HL-60/S4 (cell line): ENCODE measurements around the gene GPC5.

Experiments
- in situ Hi-C: fragments of 300-500 bp; cut with MboI; formaldehyde crosslinking; loops from 2 replicates; pipeline ENCODE4 v1.14.3; 2022; ENCODE audit warnings: low sequenced_read_pairs

The GPC5 gene

DNA sequence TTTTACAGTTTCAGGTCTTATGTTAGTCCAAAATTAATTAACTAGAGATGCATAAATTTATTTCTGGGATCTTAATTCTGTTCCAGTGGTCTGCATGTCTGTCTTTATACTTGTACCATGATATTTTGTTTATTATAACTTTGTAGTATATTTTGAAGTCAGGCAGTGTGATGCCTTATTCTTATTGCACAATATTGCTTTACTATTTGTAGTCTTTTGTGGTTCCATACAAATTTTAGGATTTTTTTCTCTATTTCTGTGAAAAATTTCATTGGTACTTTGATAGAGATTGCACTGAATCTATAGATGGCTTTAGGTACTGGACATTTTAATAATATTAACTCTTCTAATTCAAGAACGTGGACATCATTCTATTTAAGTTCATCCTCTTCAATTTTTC is 304.0 kb downstream of the GPC5 start:
- in situ Hi-C loops = no loop called here

DNA sequence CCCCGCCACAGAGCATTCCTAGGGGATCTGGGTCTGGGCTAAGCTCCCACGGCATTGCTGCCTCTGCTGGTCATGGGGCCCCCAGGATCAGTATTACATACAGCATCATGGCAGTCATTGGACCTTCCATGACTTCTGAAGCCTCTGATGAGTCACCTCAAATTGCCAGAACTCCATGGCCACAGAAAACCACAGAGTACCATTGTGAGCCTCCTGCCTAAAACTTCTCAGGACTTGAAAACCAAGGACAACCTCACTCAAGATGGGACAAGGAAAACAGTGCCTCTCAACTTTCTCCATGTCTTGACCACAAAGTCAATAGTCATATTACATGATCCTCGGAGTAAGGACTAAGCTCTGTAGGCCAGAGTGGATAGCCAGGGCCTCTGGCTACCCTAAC is 306.0 kb downstream of the GPC5 start:
- in situ Hi-C loops = no loop called here

DNA sequence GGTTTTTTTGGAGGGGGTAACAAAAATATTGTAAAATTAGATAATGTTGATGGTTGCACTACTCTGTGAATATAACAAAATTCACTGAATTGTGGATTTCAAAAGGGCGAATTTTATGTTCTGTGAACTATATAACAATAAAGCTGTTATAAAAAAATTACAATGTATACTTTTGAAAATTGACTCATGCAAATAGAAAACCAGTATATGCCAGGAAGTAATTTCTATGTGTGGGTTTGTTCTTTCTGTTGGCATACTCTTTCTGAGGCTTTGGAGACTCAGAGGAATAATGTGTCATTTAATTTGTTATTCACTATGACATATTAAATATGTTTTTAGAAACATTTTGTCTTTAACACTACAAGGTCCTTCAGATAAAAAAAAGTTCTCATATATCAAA is 310.1 kb downstream of the GPC5 start:
- in situ Hi-C loops = no loop called here

DNA sequence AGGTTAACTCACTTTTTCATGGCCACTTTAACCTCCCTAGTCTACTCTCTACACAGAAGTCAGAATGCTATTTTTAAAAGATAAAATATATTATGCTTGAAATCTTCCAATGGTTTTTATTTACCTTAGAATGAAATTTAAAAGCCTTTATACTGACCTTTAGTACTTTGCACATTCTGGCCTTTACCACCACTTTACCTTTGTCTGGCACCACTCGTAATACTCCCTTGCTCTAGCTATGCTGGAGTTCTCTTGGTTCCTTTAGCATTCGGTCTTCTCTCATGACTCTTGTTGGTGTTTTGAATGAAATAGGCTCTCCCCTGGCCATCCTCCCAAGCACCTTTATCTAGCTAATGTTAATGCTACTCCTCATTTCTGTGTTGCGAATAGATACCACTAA is 310.8 kb downstream of the GPC5 start:
- in situ Hi-C loops = no loop called here

DNA sequence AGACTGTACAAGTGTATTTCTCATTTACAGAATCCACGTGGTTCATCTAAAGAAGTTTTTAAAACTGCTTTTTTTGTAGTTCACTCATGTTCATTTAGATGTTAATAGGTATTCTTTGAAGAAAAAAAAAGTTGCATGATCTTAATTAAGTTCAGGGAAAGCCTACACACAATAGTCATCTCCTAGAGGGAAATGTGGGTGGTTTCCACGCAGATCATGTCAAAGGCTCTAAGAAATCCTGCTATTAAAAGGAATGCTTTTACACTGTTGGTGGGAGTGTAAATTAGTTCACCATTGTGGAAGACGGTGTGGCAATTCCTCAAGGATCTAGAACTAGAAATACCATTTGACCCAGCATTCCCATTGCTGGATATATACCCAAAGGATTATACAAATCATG is 312.3 kb downstream of the GPC5 start:
- in situ Hi-C loops = no loop called here

DNA sequence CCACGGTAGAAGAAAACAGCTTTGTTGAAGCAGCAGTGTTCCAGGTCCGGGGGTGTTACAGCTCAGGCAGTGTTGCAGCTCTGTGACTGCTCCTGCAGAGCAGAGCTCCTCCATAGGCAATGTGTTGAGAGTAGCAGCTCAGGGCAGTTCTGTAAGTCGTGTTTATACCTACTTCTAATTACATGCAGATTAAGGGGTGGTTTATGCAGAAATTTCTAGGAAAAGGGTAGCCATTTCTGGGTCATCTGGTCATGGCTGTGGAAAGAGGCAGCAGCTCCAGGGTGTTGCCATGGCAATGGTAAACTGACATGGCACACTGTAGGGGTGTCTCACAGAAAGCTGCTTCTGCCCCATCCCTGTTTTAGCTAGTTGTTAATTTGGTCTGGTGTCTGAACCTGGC is 316.4 kb downstream of the GPC5 start:
- in situ Hi-C loops = no loop called here

DNA sequence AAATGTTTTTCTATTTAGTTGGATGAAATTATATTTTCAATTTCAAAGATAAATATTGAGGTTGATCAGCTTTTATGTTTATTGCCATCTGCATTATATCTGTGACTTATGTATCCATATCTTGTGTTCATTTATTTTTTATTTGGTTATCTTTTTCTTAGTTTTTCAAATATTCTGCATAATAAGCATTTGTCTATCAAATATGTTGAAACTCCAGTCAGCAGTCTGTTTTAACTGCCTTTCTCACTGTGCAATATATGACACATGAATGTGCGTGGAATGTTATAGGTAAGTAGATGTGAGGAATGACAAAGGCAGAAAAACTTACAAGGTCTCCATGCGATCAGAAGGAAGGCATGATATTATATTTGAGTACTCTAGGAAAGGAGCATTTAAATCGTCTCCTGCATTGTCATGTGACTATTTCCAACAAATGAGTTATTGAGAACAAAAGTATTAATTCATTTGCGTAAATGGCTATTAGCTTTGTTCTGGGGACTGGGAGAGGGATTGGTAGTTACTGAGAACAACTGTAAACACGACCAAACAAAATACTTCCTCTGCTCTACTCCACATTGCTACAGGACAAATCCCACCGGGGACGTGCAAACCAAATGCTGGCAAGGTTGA is 318.1 kb downstream of the GPC5 start:
- in situ Hi-C loops = no loop called here

DNA sequence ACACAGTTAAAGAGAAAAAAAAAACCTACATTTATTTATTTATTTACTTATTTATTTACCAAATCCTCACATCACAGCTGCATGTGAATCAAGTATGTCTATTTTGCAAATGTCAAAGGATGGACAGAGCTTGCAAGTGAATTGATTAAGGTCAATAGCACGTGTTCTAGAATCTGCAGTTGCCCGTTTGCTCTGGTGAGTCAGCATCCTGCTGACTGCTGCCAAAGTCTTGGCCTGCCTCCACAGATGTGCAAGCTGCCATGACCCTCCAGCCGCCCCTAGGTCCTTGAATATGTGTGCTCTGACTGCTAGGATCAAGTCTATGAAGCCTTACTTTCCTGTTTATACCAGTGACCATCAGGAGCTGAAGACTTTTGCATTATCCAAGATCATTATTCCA is 320.6 kb downstream of the GPC5 start:
- in situ Hi-C loops = no loop called here

DNA sequence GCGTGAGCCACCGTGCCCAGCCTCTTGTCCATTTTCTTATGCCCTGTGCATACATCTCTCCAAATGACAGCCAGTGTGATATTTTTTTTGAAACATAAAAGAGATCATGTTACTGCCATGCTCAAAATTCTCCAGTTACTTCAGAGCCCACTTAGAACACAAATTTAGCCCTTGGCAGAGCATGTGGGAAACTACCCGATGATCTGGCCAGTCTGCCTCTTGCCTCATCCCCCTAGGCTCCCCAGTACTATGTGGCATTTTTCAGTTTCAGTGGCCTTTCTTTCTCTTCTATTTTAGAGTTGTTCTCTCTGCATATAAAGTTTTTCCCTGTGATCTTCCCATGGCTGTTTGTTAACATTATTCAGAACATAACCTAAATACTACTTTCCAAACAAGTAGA is 323.0 kb downstream of the GPC5 start:
- in situ Hi-C loops = no loop called here

DNA sequence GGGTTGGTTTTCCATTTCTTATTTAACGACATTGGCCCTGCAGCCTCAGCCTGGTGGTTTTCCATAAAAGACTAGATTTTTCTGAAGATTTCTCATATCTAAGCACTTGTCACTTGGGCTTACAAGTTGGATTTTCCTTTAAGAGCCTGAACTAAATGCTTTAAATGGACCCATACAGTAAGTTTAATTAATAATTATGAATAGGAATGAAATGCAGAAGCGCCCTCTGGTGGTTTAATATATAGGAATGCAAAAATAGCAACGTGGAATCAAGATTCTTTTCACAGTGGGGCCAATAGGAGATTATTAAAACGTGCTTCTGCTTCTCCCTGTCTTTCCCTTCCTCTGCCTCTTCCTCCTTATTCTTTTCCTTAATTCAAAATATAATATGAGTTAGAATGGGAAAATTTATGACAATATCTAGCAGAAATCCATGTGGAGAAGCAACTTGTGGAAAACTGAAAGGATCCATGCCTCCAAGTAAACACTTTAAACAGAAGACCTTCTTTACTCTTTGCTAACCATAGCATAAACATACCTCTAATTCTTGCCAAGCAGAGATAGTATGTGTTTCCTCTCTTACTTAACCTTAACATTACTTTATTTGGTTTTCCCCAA is 324.0 kb downstream of the GPC5 start:
- in situ Hi-C loops = no loop called here

DNA sequence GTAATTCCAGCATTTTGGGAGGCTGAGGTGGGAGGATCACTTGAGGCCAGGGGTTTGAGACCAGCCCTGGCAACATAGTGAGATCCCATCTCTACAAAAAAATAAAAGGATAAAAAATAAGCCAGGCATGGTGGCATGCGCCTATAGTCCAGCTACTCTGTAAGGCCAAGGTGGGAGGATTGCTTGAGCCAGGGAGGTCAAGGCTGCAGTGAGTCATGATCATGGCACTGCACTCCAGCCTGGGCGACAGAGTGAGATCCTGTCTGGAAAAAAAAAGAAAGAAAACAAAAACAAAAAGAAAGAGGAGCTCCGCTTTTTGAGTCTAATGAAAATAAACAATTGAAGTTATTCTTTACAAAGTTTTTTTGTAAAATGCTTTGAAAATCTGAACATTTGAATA is 326.2 kb downstream of the GPC5 start:
- in situ Hi-C loops = no loop called here

DNA sequence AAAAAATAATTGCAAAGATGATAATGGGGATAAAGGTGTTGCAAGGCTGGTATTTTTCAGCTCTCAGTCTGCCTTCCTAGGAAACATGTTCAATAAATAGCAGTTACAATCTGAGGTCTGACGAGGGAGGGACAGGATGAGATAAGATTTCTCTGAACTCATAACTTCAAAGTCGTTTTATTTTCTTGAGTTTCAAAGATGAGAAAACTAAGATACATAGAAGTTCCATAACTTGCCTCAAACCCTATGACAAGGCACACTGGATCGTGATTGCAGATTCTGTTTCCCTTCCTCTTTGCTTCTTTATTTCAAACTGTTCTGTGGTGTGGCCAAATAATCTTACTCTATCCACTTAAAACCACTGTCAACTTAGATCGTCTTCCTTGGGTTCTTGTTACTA is 327.2 kb downstream of the GPC5 start:
- in situ Hi-C loops = no loop called here

DNA sequence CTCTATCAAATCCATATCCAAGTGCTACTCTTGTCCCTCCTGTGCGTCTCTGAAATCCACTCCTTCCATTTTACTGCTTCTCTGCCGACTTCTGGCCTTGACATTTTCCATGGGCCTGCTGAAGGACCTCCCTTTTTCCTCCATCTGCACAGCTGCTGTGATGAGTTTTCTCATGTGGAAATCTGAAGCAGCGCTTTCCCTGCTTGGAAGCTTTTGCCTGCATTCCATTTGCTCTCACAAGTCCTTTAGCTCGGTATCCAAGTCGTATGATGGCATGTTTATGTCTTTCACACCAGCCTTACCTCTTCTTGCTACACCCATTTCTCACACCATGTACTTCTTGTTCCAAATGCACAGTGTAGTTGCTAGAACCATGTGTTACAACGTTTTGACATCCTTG is 328.2 kb downstream of the GPC5 start:
- in situ Hi-C loops = no loop called here

DNA sequence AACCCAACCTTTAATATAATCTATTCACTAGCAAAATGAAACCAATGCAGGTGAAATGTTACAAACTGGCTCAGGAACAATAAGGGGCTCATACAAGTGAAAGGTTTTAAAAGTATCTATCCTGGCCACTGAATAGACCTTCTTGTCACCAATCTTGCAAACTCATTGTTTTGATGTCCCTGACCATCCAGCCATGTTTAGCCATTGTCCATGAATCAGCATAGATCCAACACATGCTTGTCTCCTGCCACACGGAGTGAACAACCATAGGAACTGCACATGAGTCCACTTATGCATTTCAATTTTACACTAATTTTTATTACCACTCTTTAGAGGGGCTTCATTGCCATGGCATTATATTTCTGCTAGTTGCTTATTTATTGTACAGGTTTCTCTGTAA is 331.4 kb downstream of the GPC5 start:
- in situ Hi-C loops = no loop called here

DNA sequence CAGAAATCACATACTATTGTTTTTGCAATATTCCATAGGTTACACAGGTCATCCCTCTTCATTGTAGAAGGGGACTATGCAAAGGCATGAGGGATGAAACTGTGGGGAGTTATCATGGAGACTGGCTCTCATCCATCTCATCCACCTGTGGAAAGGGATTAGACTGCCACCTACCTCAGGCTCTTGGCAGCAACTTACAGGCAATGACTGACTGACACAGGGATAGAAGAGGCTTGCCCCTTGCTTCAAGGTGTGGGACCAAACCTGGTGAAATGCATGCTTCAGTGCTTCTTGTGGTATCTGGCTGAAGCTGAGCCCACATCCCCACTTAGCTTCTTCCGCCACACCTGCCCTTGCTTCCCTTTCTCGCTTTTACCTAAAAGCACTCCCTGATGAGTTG is 341.3 kb downstream of the GPC5 start:
- in situ Hi-C loops = no loop called here

DNA sequence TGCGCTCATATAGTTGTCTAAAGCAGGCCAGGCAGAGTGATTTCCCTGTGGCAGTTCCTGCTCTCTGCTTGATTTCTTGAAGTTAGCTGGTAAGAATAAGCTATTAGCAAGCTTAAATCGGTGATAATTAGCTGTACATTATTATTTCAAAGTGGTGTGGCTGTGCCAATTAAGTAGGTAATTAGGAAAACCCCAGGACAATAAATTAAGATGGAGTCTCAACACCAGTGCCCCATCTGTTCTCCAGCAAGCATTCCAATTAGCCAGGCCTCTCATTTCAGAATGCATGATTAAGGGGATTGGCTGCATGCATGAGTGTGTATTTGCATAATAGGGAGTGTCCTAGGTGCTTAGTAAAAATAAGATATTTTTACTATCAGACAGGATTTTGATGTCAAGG is 342.3 kb downstream of the GPC5 start:
- in situ Hi-C loops = no loop called here

DNA sequence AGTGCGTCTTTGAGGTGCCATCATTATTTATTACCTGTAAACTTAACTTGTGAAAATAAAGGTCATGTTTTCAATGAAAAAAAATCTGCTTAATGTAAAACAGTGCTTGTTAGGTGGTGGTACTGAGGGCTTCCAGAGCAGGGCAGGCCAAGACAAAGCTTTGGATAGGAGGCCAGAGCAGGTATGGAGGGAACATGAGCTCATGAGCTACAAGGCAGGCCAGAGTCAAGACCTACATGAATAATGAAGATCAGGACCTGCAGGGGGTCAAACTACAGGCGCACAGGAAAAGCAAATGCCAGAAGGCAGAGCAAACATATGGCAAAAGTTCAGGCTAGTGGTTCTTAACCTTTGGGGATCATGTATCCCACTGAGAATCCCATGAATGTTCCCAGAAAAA is 343.5 kb downstream of the GPC5 start:
- in situ Hi-C loops = no loop called here

DNA sequence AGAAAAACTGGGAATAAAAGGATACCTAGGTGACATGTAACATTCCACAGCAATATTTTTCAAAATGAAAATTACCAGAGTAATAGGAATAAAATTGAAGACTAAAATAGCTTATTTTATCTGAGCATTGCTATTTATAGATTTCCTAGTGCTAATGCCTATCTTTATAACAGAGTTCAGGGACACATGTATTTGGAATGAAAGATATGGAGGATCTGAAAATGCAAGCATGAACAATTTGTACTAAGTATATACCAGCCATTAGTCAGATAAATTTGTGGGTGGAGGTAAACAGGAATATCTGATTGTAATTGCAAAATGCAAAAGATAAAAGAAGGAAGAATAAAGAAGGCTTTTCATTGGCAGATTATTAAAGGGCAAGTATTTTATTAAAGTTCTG is 345.9 kb downstream of the GPC5 start:
- in situ Hi-C loops = no loop called here

DNA sequence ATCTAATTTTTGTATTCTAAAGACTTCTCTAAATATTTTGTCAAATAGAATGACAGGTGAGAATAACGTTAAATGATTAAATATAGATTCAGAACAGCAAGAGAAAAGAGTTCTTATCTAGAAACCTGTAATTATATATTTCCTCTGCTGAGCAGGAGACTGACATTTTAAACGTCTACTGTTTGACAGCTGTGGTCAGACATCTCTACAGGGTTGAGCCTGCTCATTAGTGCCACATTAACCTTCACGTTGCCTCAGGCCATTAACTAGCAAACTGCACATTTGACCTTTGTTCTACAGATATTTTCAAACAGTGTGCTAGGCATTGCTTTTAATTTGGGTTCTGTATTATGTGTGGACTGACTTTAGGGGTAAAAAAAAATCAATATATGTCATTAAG is 347.5 kb downstream of the GPC5 start:
- in situ Hi-C loops = no loop called here

DNA sequence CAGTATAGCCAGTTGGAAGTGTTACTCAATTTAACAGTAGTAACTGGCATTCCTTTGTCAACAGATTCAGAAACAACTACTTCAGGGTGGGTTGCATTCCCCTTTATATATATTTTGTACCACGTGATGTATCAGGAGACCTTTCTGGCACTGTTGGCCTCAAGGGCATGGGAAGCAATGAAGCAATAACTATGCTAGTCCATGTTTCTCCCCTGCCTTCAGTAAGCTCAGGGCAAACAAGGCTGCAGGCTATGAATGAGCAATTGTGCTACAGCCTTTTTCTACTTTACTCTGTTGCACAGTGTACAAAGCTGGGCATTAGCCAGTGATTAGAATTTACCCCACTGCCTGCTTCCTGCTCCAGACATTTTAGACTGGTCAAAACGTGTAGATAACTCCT is 348.8 kb downstream of the GPC5 start:
- in situ Hi-C loops = no loop called here

DNA sequence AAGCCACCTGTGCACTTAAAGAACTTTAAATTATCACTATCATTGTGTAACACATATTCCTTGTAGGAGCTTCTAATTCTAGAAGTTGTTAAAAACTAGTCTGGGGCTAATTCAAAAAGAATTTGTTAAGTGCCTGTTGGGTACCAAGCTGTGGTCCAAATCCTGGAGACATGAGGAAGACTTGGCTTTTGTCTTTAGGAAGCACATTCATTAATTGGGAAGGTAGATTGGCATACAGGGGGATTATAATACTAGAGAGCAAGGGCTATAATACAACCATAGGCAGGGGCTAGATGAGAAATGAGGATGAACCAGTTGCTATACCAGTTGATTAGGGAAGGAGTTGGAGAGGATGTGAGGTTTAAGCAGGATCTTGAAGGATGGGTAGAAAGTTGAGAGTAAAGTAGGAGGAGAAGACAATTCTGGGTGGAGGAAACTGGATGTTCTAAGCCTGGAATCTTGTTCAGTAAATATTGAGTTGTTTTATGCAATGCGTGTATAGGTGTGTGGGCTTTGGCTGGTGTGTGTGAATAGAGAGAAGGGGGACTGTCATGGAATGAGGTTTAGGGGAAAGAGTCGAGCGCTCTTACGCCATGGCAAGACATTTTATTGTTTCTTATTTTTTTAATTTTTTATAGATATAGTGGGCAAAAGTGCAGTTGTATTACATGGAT is 350.1 kb downstream of the GPC5 start:
- in situ Hi-C loops = no loop called here

DNA sequence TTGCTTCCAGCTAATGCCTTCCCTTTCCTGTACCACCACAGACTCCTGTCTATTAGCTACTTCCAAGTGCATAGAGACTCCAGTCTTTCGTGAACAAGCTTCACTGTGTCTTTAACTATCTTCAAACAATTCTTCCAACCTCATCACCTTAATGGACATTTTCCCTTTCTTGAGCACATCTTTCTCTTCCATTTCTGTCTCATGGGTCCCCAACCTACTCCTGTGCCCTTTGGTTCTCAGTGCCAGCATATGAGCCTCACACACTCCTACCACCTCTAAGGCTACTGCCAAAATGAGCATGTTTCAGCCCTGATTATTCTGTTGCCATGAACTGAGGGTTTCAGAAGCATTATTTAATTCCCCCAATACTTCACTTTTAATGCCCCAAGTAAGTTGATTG is 360.3 kb downstream of the GPC5 start:
- in situ Hi-C loops = no loop called here

DNA sequence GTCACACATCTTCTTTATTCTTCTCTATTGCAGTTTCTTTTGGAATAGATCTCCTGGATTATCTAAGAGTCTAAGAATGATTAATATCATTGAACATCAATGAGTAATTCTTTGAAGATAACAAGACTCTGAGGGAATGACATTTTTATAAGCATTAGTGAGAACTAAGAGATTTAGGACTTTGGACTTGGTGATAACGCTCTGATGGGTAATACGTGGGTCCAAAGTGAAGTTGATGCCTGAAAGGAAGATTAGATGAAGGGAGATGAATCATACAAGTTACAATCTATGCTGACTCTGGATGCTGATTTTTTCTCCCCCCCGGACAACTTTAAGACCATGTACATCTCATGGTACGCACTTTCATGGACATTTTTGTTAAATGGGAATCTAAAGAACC is 364.5 kb downstream of the GPC5 start:
- in situ Hi-C loops = no loop called here
